B cell (primary cell): ENCODE results near the gene ARID3A. TPM values are rescaled to one million over a fixed set of nuclear protein-coding genes. Genes with fewer than 3 reads are reported as not detected.
A peak's percentile ranks its signal among the peaks of the same experiment; 100 is the strongest.

Experiments
- ATAC-seq: fragments of 200-7000 bp; cut with Tn5 transposase; one replicate; pipeline ENCODE4 v1.10.0; 2021; ENCODE audit warnings: low read depth, mild to moderate bottlenecking, moderate number of reproducible peaks, moderate library complexity
- CTCF ChIA-PET: fragments of 350-600 bp; sonication (Branson Sonifier 250); formaldehyde crosslinking; loops from one replicate; lab custom pipeline; 2021; ENCODE audit warnings: antibody characterized with exemption, inconsistent platforms; lab: Charles Lee
- POLR2A ChIA-PET: fragments of 350-600 bp; sonication (Branson Sonifier 250); formaldehyde crosslinking; loops from one replicate; lab custom pipeline; 2021; ENCODE audit warnings: antibody characterized with exemption; lab: Charles Lee
- DNase-seq: peaks from one replicate; pipeline ENCODE4 v3.0.0; 2013
- H2AFZ ChIP-seq: 2 replicates; pipeline ENCODE4 v1.6.1; 2012; ENCODE audit warnings: mild to moderate bottlenecking, low read depth, low read length; ENCODE audit not compliant: insufficient read depth, poor library complexity, severe bottlenecking
- H3K27ac ChIP-seq, 2 donors: 1 replicate in 1 of 2; 2 replicates in 1 of 2; pipeline ENCODE4 v1.5.1; 2012 to 2013; ENCODE audit warnings: low read length in 2 of 2, mild to moderate bottlenecking in 2 of 2, moderate library complexity in 1 of 2
- H3K27me3 ChIP-seq, 4 experiments: fragments of 200-600 bp in 1 of 4; sonication (generic) in 1 of 4; replicated peaks in 1 of 4; 1 replicate in 2 of 4; 2 replicates in 2 of 4; pipeline versions ENCODE4 v1.6.1 to v1.7.0; 2013 to 2016; ENCODE audit warnings: low read length in 3 of 4, mild to moderate bottlenecking in 2 of 4, mixed read lengths in 1 of 4, moderate library complexity in 1 of 4; ENCODE audit not compliant: insufficient read depth in 4 of 4, control insufficient read depth in 3 of 4; ENCODE audit errors: control extremely low read depth in 1 of 4
- H3K36me3 ChIP-seq, 2 experiments: replicated peaks in 1 of 2; 1 replicate in 1 of 2; 2 replicates in 1 of 2; pipeline versions ENCODE4 v1.6.1 to v1.7.1; 2013; ENCODE audit warnings: low read length in 1 of 2; ENCODE audit not compliant: insufficient read depth in 2 of 2, control insufficient read depth in 1 of 2; ENCODE audit errors: control extremely low read depth in 1 of 2, extremely low read depth in 1 of 2
- H3K4me1 ChIP-seq, 2 donors: fragments of 200-600 bp in 1 of 2; sonication (generic) in 1 of 2; 1 replicate in 1 of 2; 2 replicates in 1 of 2; pipeline versions ENCODE4 v1.5.1 to v1.6.1; 2013 to 2017; ENCODE audit warnings: low read length in 2 of 2; ENCODE audit not compliant: control insufficient read depth in 2 of 2, insufficient read depth in 2 of 2
- H3K4me2 ChIP-seq: replicated peaks from 2 replicates; pipeline ENCODE3; 2012; ENCODE audit warnings: mild to moderate bottlenecking, low read depth, low read length; ENCODE audit not compliant: poor library complexity, severe bottlenecking
- H3K4me3 ChIP-seq, 5 experiments: fragments of 200-600 bp in 1 of 5; sonication (generic) in 1 of 5; 1 replicate in 3 of 5; 2 replicates in 2 of 5; pipeline versions ENCODE4 v1.5.1 to v1.7.0; 2011 to 2016; ENCODE audit warnings: low read length in 4 of 5, mild to moderate bottlenecking in 4 of 5, low read depth in 2 of 5, control low read depth in 1 of 5, moderate library complexity in 1 of 5; ENCODE audit not compliant: insufficient read depth in 1 of 5; ENCODE audit errors: control extremely low read depth in 1 of 5, extremely low read depth in 1 of 5
- H3K79me2 ChIP-seq: fragments of 200-600 bp; sonication (generic); one replicate; pipeline ENCODE4 v1.6.0; 2016; ENCODE audit warnings: low read length; ENCODE audit not compliant: control insufficient read depth, insufficient read depth
- H3K9ac ChIP-seq: fragments of 200-600 bp; sonication (generic); 2 replicates; pipeline ENCODE4 v1.6.1; 2017; ENCODE audit warnings: mild to moderate bottlenecking, low read length, moderate library complexity
- H3K9me3 ChIP-seq, 3 donors: one replicate each; pipeline versions ENCODE4 v1.6.1 to v1.7.1; 2013; ENCODE audit warnings: low read length in 2 of 3; ENCODE audit not compliant: control insufficient read depth in 2 of 3, insufficient read depth in 1 of 3; ENCODE audit errors: control extremely low read depth in 1 of 3
- H4K20me1 ChIP-seq: 2 replicates; pipeline ENCODE4 v1.6.0; 2012; ENCODE audit warnings: mild to moderate bottlenecking, low read length; ENCODE audit not compliant: insufficient read depth, control insufficient read depth, poor library complexity, severe bottlenecking
- H3K27ac Mint-ChIP-seq: one replicate; pipeline ENCODE4 v1.8.0; 2021; ENCODE audit warnings: mixed read lengths
- H3K27me3 Mint-ChIP-seq: one replicate; pipeline ENCODE4 v1.8.0; 2021; ENCODE audit warnings: mixed read lengths
- H3K4me1 Mint-ChIP-seq: one replicate; pipeline ENCODE4 v1.8.0; 2021; ENCODE audit warnings: mixed read lengths
- H3K4me3 Mint-ChIP-seq: one replicate; pipeline ENCODE4 v1.8.0; 2021; ENCODE audit warnings: mixed read lengths
- H3K9me3 Mint-ChIP-seq: one replicate; pipeline ENCODE4 v1.8.0; 2022; ENCODE audit warnings: mixed read lengths; ENCODE audit not compliant: insufficient read depth
- CTCF ChIP-seq: fragments of 200-600 bp; IDR thresholded peaks from one replicate; pipeline ENCODE4 v1.8.0; 2022; ENCODE audit warnings: antibody characterized with exemption, mild to moderate bottlenecking
- EZH2 ChIP-seq: IDR thresholded peaks from 2 replicates; pipeline ENCODE4 v1.6.1; 2012; ENCODE audit warnings: borderline replicate concordance, low read depth, mild to moderate bottlenecking, moderate library complexity, low read length; ENCODE audit not compliant: insufficient read depth, poor library complexity, severe bottlenecking
- WGBS: methylation state at CpG from one replicate; pipeline ENCODE4 v1.1.5; 2013; ENCODE audit warnings: missing lambda C conversion rate; ENCODE audit not compliant: insufficient coverage; 5-methylcytosine and 5-hydroxymethylcytosine counted together
- intact Hi-C: fragments of 100-400 bp; cut with micrococcal nuclease; formaldehyde crosslinking; loops from one replicate; pipeline ENCODE4 v1.10.0; 2022
- polyA plus RNA-seq: library from polyadenylated mRNA; depleted of rRNA; stranded (reverse); fragments of >200 nt; gene quantifications from 2 replicates; pipeline ENCODE4 v1.2.3, GENCODE V29; 2012
- total RNA-seq, 2 donors: library from RNA; stranded (reverse); fragments of 120-200 nt in 1 of 2; gene quantifications; 1 replicate in 1 of 2; 2 replicates in 1 of 2; pipeline versions ENCODE4 v1.2.3 to v1.2.4, GENCODE V29; 2013 to 2022

ARID3A gene
- total and polyA plus RNA-seq, 2 donors (not counting 1 experiment from before 2014, with no cell fraction given) = 22.9 to 60.5 TPM

GRCh38 chr19:931860-932647 lies 6.2 kb downstream of the ARID3A start:
- TF ChIP-seq EZH2 (no peak), CTCF (no peak)
- peak overlapping the region; percentile 59 for H3K27ac Mint-ChIP-seq
- Histone ChIP-seq H3K4me3 (no peak overlapping the region), H2AFZ (peak overlapping the region; percentile 51), H3K27me3 (no peaks in the 10 kb centered on the region), H3K9ac (no peak overlapping the region), H3K4me1 (peaks cover 24 to 48% of the 10 kb centered on the region in 2 donors), H4K20me1 (peaks cover 25% of the 10 kb centered on the region), H3K4me2 (peak overlapping the region; percentile 77), H3K36me3 (no peaks in the 10 kb centered on the region), H3K9me3 (peaks cover 0 to 1% (median 0%) of the 10 kb centered on the region in 3 donors), H3K27ac (peak overlapping the region in 1 of 2 donors; percentile 56), H3K79me2 (peaks cover 28% of the 10 kb centered on the region)
- no peak for DNase-seq
- H3K4me1 Mint-ChIP-seq = peaks cover 28% of the 10 kb centered on the region
- intact Hi-C loops = no loop called here
- H3K9me3 Mint-ChIP-seq = no peaks in the 10 kb centered on the region
- H3K27me3 Mint-ChIP-seq = no peaks in the 10 kb centered on the region
- POLR2A ChIA-PET = interaction anchor here (0.6 to 1.1 kb wide), 4 partner anchors 15 to 85 kb away, joined by 3 to 11 read pairs (median 6); no protein-coding TSS in a partner anchor
- CTCF ChIA-PET = interaction anchor here (0.6 to 1.3 kb wide), 5 partner anchors 41 to 232 kb away, joined by 3 to 5 read pairs (median 3); no protein-coding TSS in a partner anchor
- H3K4me3 Mint-ChIP-seq = no peak overlapping the region
- WGBS = 78% methylated on average over 24 of the region's 32 CpGs
- no peak for ATAC-seq
